HG02970 (cell line): Measurements from ENCODE around the gene ACOX1.
A peak's percentile ranks its signal among the peaks of the same experiment; 100 is the strongest.

Experiments used
- ATAC-seq: cut with Tn5 transposase; IDR thresholded peaks from one replicate; pipeline ENCODE4 v1.9.1; 2021; ENCODE audit warnings: mild to moderate bottlenecking, moderate library complexity, moderate number of reproducible peaks; ENCODE audit not compliant: unreplicated experiment, low FRiP score

Gene ACOX1

GRCh38 chr17:75978938-75979704 lies at the start of gene ACOX1, which contains the start of gene TEN1:
Gene ACOX1, minus strand, starts transcription at chr17:75979166. Its CDS starts 93 bp downstream, at chr17:75979073.
Gene TEN1, plus strand, starts transcription at chr17:75979240. Its CDS starts 6,953 bp downstream, at chr17:75986193.
- ATAC-seq, result peak; percentile 85

GRCh38 chr17:76027159-76027839 lies 48.3 kb upstream of the ACOX1 start, which contains the start of gene EVPL:
Gene EVPL, minus strand, starts transcription at chr17:76027306. Its CDS starts 108 bp downstream, at chr17:76027198.
- ATAC-seq, result no peak

GRCh38 chr17:76026714-76027158 lies 47.8 kb upstream of the ACOX1 start:
- ATAC-seq, result no peak

GRCh38 chr17:76025294-76025693 lies 46.3 kb upstream of the ACOX1 start:
- ATAC-seq, result no peak

GRCh38 chr17:76024353-76024752 lies 45.4 kb upstream of the ACOX1 start:
- no peak for ATAC-seq

GRCh38 chr17:76023900-76024237 lies 44.9 kb upstream of the ACOX1 start:
- no peak for ATAC-seq

- ATAC-seq, result no peak
Observed at GRCh38 chr17:76022973-76023899, 44.3 kb upstream of the ACOX1 start.

GRCh38 chr17:76022285-76022684 lies 43.3 kb upstream of the ACOX1 start:
- ATAC-seq, result no peak

- no peak for ATAC-seq
Observed at GRCh38 chr17:76019833-76020467, 41.0 kb upstream of the ACOX1 start.

GRCh38 chr17:76018801-76019200 lies 39.8 kb upstream of the ACOX1 start:
- ATAC-seq, result no peak

- no peak for ATAC-seq
Observed at GRCh38 chr17:76018340-76018680, 39.3 kb upstream of the ACOX1 start.

GRCh38 chr17:76017481-76018339 lies 38.7 kb upstream of the ACOX1 start:
- no peak for ATAC-seq

GRCh38 chr17:76014925-76015261 lies 35.9 kb upstream of the ACOX1 start:
- ATAC-seq, result no peak

- no peak for ATAC-seq
Observed at GRCh38 chr17:76014100-76014924, 35.3 kb upstream of the ACOX1 start.

GRCh38 chr17:76013377-76013932 lies 34.5 kb upstream of the ACOX1 start:
- ATAC-seq, result no peak

GRCh38 chr17:76011951-76012350 lies 33.0 kb upstream of the ACOX1 start:
- ATAC-seq, result no peak

GRCh38 chr17:76009969-76010661 lies 31.1 kb upstream of the ACOX1 start:
- no peak for ATAC-seq

GRCh38 chr17:76009447-76009846 lies 30.5 kb upstream of the ACOX1 start:
- no peak for ATAC-seq
